HepG2 (cell line): ENCODE results near the gene HDGF. TPM values are rescaled to one million over a fixed set of nuclear protein-coding genes. Genes with fewer than 3 reads are reported as not detected.

Source experiments
- ATAC-seq: fragments of 200-7000 bp; cut with Tn5 transposase; 3 replicates; pipeline ENCODE4 v1.9.1; 2020; ENCODE audit warnings: mild to moderate bottlenecking, moderate library complexity
- BruUV-seq: library from RNA; stranded (reverse); fragments of 400-500 nt; replicated peaks from 2 replicates; lab custom pipeline; 2021; lab: Mats Ljungman, UMichigan
- CTCF ChIA-PET: fragments of 300-600 bp; formaldehyde crosslinking; extraction: SDS; loops from one replicate; lab custom pipeline; 2021; ENCODE audit warnings: low total read pairs, inconsistent platforms, low intra/inter-chr PET ratio; lab: Yijun Ruan, JAX
- POLR2A ChIA-PET: fragments of 350-600 bp; sonication (Branson Sonifier 250); formaldehyde crosslinking; loops from one replicate; lab custom pipeline; 2020; ENCODE audit warnings: antibody characterized with exemption, inconsistent platforms; lab: Yijun Ruan, JAX
- DNase-seq: peaks from one replicate; pipeline ENCODE4 v3.0.0-alpha.2; 2015; ENCODE audit warnings: low spot score
- FAIRE-seq: peaks from 3 replicates; lab custom pipeline; 2011; peaks lifted over from hg19 to GRCh38; lab: Jason Lieb, UNC
- H2AFZ ChIP-seq: one replicate; pipeline ENCODE4 v1.6.1; 2011; ENCODE audit warnings: low read length, inconsistent platforms
- H3K27ac ChIP-seq: fragments of 300-600 bp; 3 replicates; pipeline ENCODE4 v1.8.0; 2011; ENCODE audit warnings: mixed run types, mild to moderate bottlenecking, mixed read lengths, low read length, inconsistent platforms; ENCODE audit not compliant: insufficient read depth; ENCODE audit errors: extremely low read length
- H3K27me3 ChIP-seq, 2 experiments: fragments of 200-600 bp in 1 of 2; 2 replicates in 1 of 2; 3 replicates in 1 of 2; pipeline versions ENCODE4 v1.6.0 to v1.8.0; 2011; ENCODE audit warnings: low read length in 2 of 2, mild to moderate bottlenecking in 2 of 2, moderate library complexity in 2 of 2, inconsistent platforms in 1 of 2; ENCODE audit not compliant: insufficient read depth in 2 of 2, control insufficient read depth in 1 of 2
- H3K36me3 ChIP-seq, 2 experiments: fragments of 200-600 bp in 1 of 2; replicated peaks in 1 of 2; 2 replicates in 1 of 2; 3 replicates in 1 of 2; pipeline versions ENCODE4 v1.5.1 to v1.8.0; 2011; ENCODE audit warnings: low read length in 2 of 2, inconsistent platforms in 1 of 2; ENCODE audit not compliant: insufficient read depth in 2 of 2, control insufficient read depth in 1 of 2
- H3K4me1 ChIP-seq: 2 replicates; pipeline ENCODE4 v1.5.1; 2012; ENCODE audit warnings: low read length, inconsistent platforms; ENCODE audit not compliant: insufficient read depth
- H3K4me2 ChIP-seq: 2 replicates; pipeline ENCODE4 v1.6.0; 2011; ENCODE audit warnings: low read depth, low read length, inconsistent platforms
- H3K4me3 ChIP-seq, 3 experiments: fragments of 200-600 bp in 1 of 3; sonication (generic), shearing (Covaris generic) in 1 of 3; replicated peaks in 1 of 3; 2 replicates each; pipeline ENCODE4 v1.5.1; 2011 to 2016; ENCODE audit warnings: low read length in 3 of 3, inconsistent platforms in 2 of 3, low read depth in 2 of 3, mild to moderate bottlenecking in 2 of 3, control low read depth in 1 of 3, mixed read lengths in 1 of 3; ENCODE audit not compliant: insufficient read depth in 1 of 3
- H3K79me2 ChIP-seq: one replicate; pipeline ENCODE4 v1.6.1; 2011; ENCODE audit warnings: low read length, inconsistent platforms; ENCODE audit not compliant: insufficient read depth
- H3K9ac ChIP-seq: 2 replicates; pipeline ENCODE4 v1.6.0; 2011; ENCODE audit warnings: mild to moderate bottlenecking, low read depth, low read length, inconsistent platforms; ENCODE audit not compliant: insufficient read depth
- H3K9me3 ChIP-seq: 2 replicates; pipeline ENCODE4 v1.5.1; 2012; ENCODE audit warnings: mild to moderate bottlenecking, low read length
- H4K20me1 ChIP-seq: 2 replicates; pipeline ENCODE4 v1.6.0; 2011; ENCODE audit warnings: inconsistent platforms, mild to moderate bottlenecking, low read length, moderate library complexity; ENCODE audit not compliant: insufficient read depth
- CEBPG ChIP-seq: IDR thresholded peaks from 2 replicates; pipeline ENCODE4 v1.6.1; 2016
- CENPT ChIP-seq: sonication (generic); formaldehyde crosslinking; IDR thresholded peaks from 2 replicates; pipeline ENCODE4 v1.8.0; 2022; ENCODE audit warnings: low read depth, mild to moderate bottlenecking, moderate library complexity, missing genetic modification reagents
- DNMT1 ChIP-seq: sonication (generic); formaldehyde crosslinking; IDR thresholded peaks from 2 replicates; pipeline ENCODE4 v1.5.1; 2020; ENCODE audit warnings: mild to moderate bottlenecking, missing genetic modification reagents
- GABPA ChIP-seq, 2 experiments: IDR thresholded peaks; 2 replicates each; pipeline ENCODE4 v1.6.1; 2011 to 2016; ENCODE audit warnings: low read depth in 2 of 2, low read length in 1 of 2, missing biosample characterization in 1 of 2, missing genetic modification characterization in 1 of 2
- HNRNPUL1 ChIP-seq: fragments of 200-400 bp; formaldehyde crosslinking; IDR thresholded peaks from 2 replicates; pipeline ENCODE4 v1.6.1; 2017; ENCODE audit warnings: low read depth, mild to moderate bottlenecking, low read length, moderate library complexity
- JUND ChIP-seq: sonication (generic); formaldehyde crosslinking; IDR thresholded peaks from 2 replicates; pipeline ENCODE4 v1.8.0; 2022; ENCODE audit warnings: mild to moderate bottlenecking, missing genetic modification reagents
- MYPOP ChIP-seq: sonication (generic); formaldehyde crosslinking; IDR thresholded peaks from 2 replicates; pipeline ENCODE4 v1.8.1; 2023; ENCODE audit warnings: mild to moderate bottlenecking, moderate library complexity, missing genetic modification reagents
- NFE2L1 ChIP-seq: sonication (generic); formaldehyde crosslinking; IDR thresholded peaks from 2 replicates; pipeline ENCODE4 v1.4.0; 2020; ENCODE audit warnings: missing genetic modification reagents, mild to moderate bottlenecking, borderline replicate concordance
- NRL ChIP-seq: sonication (generic); formaldehyde crosslinking; IDR thresholded peaks from 2 replicates; pipeline ENCODE4 v1.5.0; 2020; ENCODE audit warnings: missing genetic modification reagents, mild to moderate bottlenecking, moderate library complexity, borderline replicate concordance
- RARG ChIP-seq: sonication (generic); formaldehyde crosslinking; IDR thresholded peaks from 2 replicates; pipeline ENCODE4 v1.4.0; 2020; ENCODE audit warnings: low read depth, mild to moderate bottlenecking, missing genetic modification reagents
- RNF2 ChIP-seq: fragments of 450-650 bp; conservative IDR thresholded peaks from 2 replicates; pipeline ENCODE4 v1.6.1; 2016; ENCODE audit warnings: low read depth
- ZC3H13 ChIP-seq: sonication (generic); formaldehyde crosslinking; IDR thresholded peaks from 2 replicates; pipeline ENCODE4 v1.8.1; 2023; ENCODE audit warnings: mild to moderate bottlenecking, missing genetic modification reagents, moderate library complexity
- ZFP90 ChIP-seq: sonication (generic); formaldehyde crosslinking; IDR thresholded peaks from 2 replicates; pipeline ENCODE4 v1.8.0; 2022; ENCODE audit warnings: missing genetic modification reagents, mild to moderate bottlenecking, inconsistent platforms, borderline replicate concordance
- ZNF12 ChIP-seq: sonication (generic); formaldehyde crosslinking; IDR thresholded peaks from 2 replicates; pipeline ENCODE4 v1.5.0; 2020; ENCODE audit warnings: missing genetic modification reagents
- ZNF124 ChIP-seq: sonication (generic); formaldehyde crosslinking; IDR thresholded peaks from 2 replicates; pipeline ENCODE4 v1.4.0; 2020; ENCODE audit warnings: missing genetic modification reagents
- ZNF547 ChIP-seq: sonication (generic); formaldehyde crosslinking; IDR thresholded peaks from 2 replicates; pipeline ENCODE4 v1.5.1; 2020; ENCODE audit warnings: mild to moderate bottlenecking, missing genetic modification reagents
- ZNF556 ChIP-seq: sonication (generic); formaldehyde crosslinking; IDR thresholded peaks from 2 replicates; pipeline ENCODE4 v1.4.0; 2020; ENCODE audit warnings: mild to moderate bottlenecking, missing genetic modification reagents, borderline replicate concordance
- ZNF607 ChIP-seq: sonication (generic); formaldehyde crosslinking; IDR thresholded peaks from 2 replicates; pipeline ENCODE4 v1.5.1; 2020; ENCODE audit warnings: missing genetic modification reagents, mild to moderate bottlenecking, borderline replicate concordance
- ZNF619 ChIP-seq: sonication (generic); formaldehyde crosslinking; IDR thresholded peaks from 2 replicates; pipeline ENCODE4 v1.4.0; 2020; ENCODE audit warnings: mild to moderate bottlenecking, missing genetic modification reagents
- ZNF703 ChIP-seq: sonication (generic); formaldehyde crosslinking; IDR thresholded peaks from 2 replicates; pipeline ENCODE4 v1.5.1; 2020; ENCODE audit warnings: missing genetic modification reagents, mild to moderate bottlenecking, moderate library complexity, borderline replicate concordance
- ZNF709 ChIP-seq: sonication (generic); formaldehyde crosslinking; IDR thresholded peaks from 2 replicates; pipeline ENCODE4 v1.5.0; 2020; ENCODE audit warnings: mild to moderate bottlenecking, missing genetic modification reagents
- ZSCAN21 ChIP-seq: sonication (generic); formaldehyde crosslinking; IDR thresholded peaks from 2 replicates; pipeline ENCODE4 v1.8.0; 2022; ENCODE audit warnings: mild to moderate bottlenecking, missing genetic modification reagents, moderate library complexity, borderline replicate concordance
- WGBS: methylation state at CpG from one replicate; pipeline ENCODE4 v1.1.6; 2017; ENCODE audit warnings: low lambda C conversion rate; 5-methylcytosine and 5-hydroxymethylcytosine counted together
- in situ Hi-C: cut with HindIII; loops from 2 replicates; pipeline ENCODE4 v1.10.0; 2017; ENCODE audit warnings: low pct_unique_long_range_greater_than_20kb; ENCODE audit not compliant: extremely low pct_ligation_motif_present
- intact Hi-C: fragments of 100-400 bp; cut with micrococcal nuclease; formaldehyde crosslinking; loops from one replicate; pipeline ENCODE4 v1.10.0; 2022; ENCODE audit not compliant: unreplicated experiment
- polyA plus RNA-seq, 8 experiments: library from polyadenylated mRNA; depleted of rRNA in 3 of 8; stranded (reverse) in 7 of 8; unstranded in 1 of 8; fragments of >200 nt; fragmentation: Illumina TruSeq in 4 of 8; extraction: Trizol in 4 of 8; gene quantifications; 2 replicates each; pipeline versions ENCODE4 v1.2.1 to v1.2.3, GENCODE V29; 2011 to 2016; ENCODE audit warnings: low read depth in 4 of 8, missing spikeins in 1 of 8, mixed read lengths in 1 of 8; ENCODE audit not compliant: insufficient read depth in 1 of 8
- total RNA-seq, 5 experiments: library from RNA; depleted of rRNA; stranded (reverse); fragments of >200 nt; fragmentation: Illumina TruSeq; extraction: Trizol; gene quantifications; 2 replicates each; pipeline ENCODE4 v1.2.3, GENCODE V29; 2016; ENCODE audit warnings: low read depth in 1 of 5

The HDGF gene
- total and polyA plus RNA-seq, 2 of the 13 experiments (the other 11 are each of a cell fraction or from before 2014, with no cell fraction given): 156 to 196 TPM

DNA sequence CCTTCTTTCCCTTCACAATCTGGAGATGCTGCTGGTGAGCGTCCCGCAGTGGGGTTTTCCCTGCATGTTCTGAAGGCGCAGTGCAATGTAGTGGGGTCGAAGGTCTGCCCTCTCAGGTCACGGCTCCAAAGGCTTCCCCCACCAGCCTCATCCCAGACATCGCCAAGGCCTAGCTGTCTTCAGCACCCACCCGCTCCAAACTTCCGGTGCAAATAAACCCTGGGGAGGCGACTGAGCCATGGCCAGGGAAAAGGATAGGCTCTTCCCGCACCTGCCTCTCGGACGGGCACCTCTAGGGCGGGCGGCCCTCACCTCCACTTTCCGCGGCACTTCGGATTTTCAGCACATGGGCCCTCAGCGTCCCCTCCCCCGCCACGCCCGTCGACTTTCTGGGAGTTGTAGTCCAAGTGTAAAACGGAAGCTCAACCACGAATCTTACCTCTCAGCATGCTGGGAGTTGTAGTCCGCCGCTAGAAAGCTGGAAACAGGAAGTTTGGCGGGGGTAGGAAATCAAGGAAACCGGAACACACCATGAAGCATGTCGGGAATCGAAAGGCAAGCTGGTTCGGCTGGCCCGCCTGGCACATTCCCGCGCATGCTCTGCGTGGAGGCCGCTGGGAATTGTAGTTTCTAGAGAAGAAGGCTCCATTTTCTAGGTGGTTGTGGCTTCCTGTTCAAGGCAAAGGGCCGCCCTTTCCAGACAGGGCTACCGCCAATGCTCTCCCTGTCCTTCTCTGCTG, 10.6 kb downstream of the HDGF start, which contains the start of gene MRPL24:
Gene MRPL24, minus strand, starts transcription at position 348 of the 740 bp plus-strand sequence. CDS start 2,384 bp downstream, outside the sequence.
- in situ Hi-C loops: no loop called here
- no peaks in the 10 kb centered on the region for H3K9me3 ChIP-seq
- WGBS: 1% methylated on average over 25 of the region's 38 CpGs
- FAIRE-seq: peak; percentile 99
- H3K4me2 ChIP-seq: peak within 1 kb of the TSS; percentile 98
- H3K36me3 ChIP-seq: peaks cover 11 to 37% of the 10 kb centered on the region in 2 experiments; a peak in 4 of 5 replicates
- peaks cover 6% of the 10 kb centered on the region for H4K20me1 ChIP-seq
- H3K79me2 ChIP-seq: peaks cover 18% of the 10 kb centered on the region
- ChIA-PET CTCF (no interaction called here), POLR2A (interaction anchor here (0.7 to 3.3 kb wide), 13 partner anchors 9 to 1804 kb away, joined by 3 to 125 read pairs (median 4); partner anchors contain the start of genes CRABP2, HDGF, ISG20L2 and MEF2D)
- peak within 1 kb of the TSS; percentile 91 for H3K9ac ChIP-seq
- peak within 1 kb of the TSS; percentile 78 to 93 (median 81) for H3K4me3 ChIP-seq
- H2AFZ ChIP-seq: no peak within 1 kb of the TSS
- DNase-seq: peak; percentile 99
- H3K27ac ChIP-seq: peak within 1 kb of the TSS; percentile 83
- intact Hi-C loops: loop anchor here (1.0 kb wide), 1 partner anchor 26 kb away; the partner anchor contains the start of gene PRCC
- no peaks in the 10 kb centered on the region; a peak in 1 of 5 replicates for H3K27me3 ChIP-seq
- ATAC-seq: peak; percentile 91
- peaks cover 22% of the 10 kb centered on the region for H3K4me1 ChIP-seq
- BruUV-seq: no TSS peak
- TF ChIP-seq JUND (CRISPR knock-in tag) (no peak; the same call in 1 of the 2 replicates), RNF2 (peak; percentile 69; the same call in 1 of the 2 replicates), ZC3H13 (CRISPR knock-in tag) (no peak; the same call in 1 of the 2 replicates), NRL (CRISPR knock-in tag) (peak; percentile 78; the same call in 1 of the 2 replicates), RARG (CRISPR knock-in tag) (0 out of 2 replicates have a peak, but pooled peaks have one; percentile 91), ZNF12 (CRISPR knock-in tag) (no peak; the same call in 1 of the 2 replicates), ZNF124 (CRISPR knock-in tag) (no peak; the same call in 1 of the 2 replicates), NFE2L1 (CRISPR knock-in tag) (no peak), HNRNPUL1 (no peak), ZNF547 (peak; percentile 91), DNMT1 (CRISPR knock-in tag) (no peak), CENPT (CRISPR knock-in tag) (no peak), CEBPG (CRISPR knock-in tag) (peak; percentile 35; the same call in 1 of the 2 replicates), MYPOP (CRISPR knock-in tag) (peak; percentile 45; the same call in 1 of the 2 replicates), ZSCAN21 (no peak; the same call in 1 of the 2 replicates), GABPA (IDR thresholded peaks at IDR 0.05; ENCODE audit: low read depth, low read length) (peak; percentile 93), GABPA (CRISPR knock-in tag; IDR thresholded peaks at IDR 0.05; ENCODE audit: low read depth) (peak; percentile 99), ZNF703 (CRISPR knock-in tag) (peak; percentile 53; the same call in 1 of the 2 replicates), ZNF709 (CRISPR knock-in tag) (no peak; the same call in 1 of the 2 replicates), ZNF619 (CRISPR knock-in tag) (peak; percentile 74; the same call in 1 of the 2 replicates), ZNF607 (peak; percentile 75; the same call in 1 of the 2 replicates), ZFP90 (CRISPR knock-in tag) (peak; percentile 82; the same call in 1 of the 2 replicates), ZNF556 (CRISPR knock-in tag) (peak; percentile 77)
